Transverse colon (tissue), 4 donors: ENCODE results near the gene NPAS3.

ENCODE experiments used
- CTCF ChIP-seq, 5 experiments: fragments of 200-600 bp in 3 of 5; fragments of 450-650 bp in 2 of 5; sonication (generic) in 3 of 5; IDR thresholded peaks; 1 replicate in 2 of 5; 2 replicates in 3 of 5; pipeline ENCODE4 v1.5.1; 2016 to 2017; ENCODE audit warnings: antibody characterized with exemption in 5 of 5, inconsistent platforms in 3 of 5, mild to moderate bottlenecking in 2 of 5, moderate library complexity in 1 of 5
- POLR2A ChIP-seq: fragments of 450-650 bp; IDR thresholded peaks from one replicate; pipeline ENCODE4 v1.6.1; 2016; ENCODE audit warnings: antibody characterized with exemption, mild to moderate bottlenecking, moderate library complexity
- POLR2AphosphoS5 ChIP-seq, 3 donors: sonication (generic); formaldehyde crosslinking; IDR thresholded peaks; one replicate each; pipeline ENCODE4 v1.6.1; 2016; ENCODE audit warnings: antibody characterized with exemption in 3 of 3

DNA sequence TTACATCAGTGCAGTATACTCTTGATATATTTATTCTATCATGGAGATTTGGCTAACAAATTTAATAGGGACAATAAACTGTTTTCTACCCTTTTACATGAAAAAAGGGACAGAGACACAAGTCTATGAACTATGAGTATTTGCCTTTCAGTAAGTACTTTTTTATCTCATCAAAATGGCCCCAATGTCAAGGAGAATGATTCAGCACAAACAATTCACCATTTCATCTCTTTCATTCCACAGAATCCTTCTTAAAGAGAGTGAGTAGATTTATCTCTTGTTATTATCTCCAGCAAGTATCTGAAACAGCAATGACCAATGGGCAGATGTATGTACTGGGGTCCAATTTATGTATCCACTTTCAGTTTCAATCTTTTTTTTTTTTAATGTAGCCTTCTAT, 447.5 kb downstream of the NPAS3 start:
- TF ChIP-seq CTCF (IDR thresholded peaks at IDR 0.05) (no peak), POLR2A (no peak), POLR2AphosphoS5 (IDR thresholded peaks at IDR 0.05) (no peak)
